Uterus (tissue), 2 donors: Measurements from ENCODE around the gene RNF126.

Source experiments
- POLR2A ChIP-seq, 2 donors: fragments of 450-650 bp; IDR thresholded peaks; one replicate each; pipeline ENCODE4 v1.6.1; 2016; ENCODE audit warnings: antibody characterized with exemption in 2 of 2, mild to moderate bottlenecking in 1 of 2, moderate library complexity in 1 of 2
- TF ChIP-seq, protein P1 (sequence below), 4 experiments: fragments of 200-600 bp in 2 of 4; fragments of 450-650 bp in 2 of 4; sonication (generic) in 2 of 4; IDR thresholded peaks; one replicate each; pipeline ENCODE4 v1.5.1; 2016 to 2019; ENCODE audit warnings: antibody characterized with exemption in 4 of 4, mild to moderate bottlenecking in 2 of 4, moderate library complexity in 1 of 4

DNA sequence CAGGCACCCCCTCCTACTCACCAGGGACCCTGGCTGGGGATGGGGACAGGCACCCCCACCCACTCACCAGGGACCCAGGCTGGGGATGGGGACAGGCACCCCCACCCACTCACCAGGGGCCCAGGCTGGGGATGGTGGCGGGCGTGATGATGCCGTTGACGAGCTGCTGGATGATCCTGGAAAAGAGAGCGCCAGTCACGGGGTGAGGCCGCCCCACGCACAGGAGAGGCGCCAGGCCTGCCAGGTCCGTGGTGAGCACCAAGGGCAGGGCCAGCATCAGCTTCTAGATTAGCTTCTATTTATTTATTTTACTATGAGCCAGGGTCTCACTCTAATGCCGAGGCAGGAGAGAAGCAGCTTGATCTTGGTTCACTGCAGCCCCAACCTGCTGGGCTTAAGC lies 12.9 kb downstream of the RNF126 start:
- TF ChIP-seq, protein P1, sequence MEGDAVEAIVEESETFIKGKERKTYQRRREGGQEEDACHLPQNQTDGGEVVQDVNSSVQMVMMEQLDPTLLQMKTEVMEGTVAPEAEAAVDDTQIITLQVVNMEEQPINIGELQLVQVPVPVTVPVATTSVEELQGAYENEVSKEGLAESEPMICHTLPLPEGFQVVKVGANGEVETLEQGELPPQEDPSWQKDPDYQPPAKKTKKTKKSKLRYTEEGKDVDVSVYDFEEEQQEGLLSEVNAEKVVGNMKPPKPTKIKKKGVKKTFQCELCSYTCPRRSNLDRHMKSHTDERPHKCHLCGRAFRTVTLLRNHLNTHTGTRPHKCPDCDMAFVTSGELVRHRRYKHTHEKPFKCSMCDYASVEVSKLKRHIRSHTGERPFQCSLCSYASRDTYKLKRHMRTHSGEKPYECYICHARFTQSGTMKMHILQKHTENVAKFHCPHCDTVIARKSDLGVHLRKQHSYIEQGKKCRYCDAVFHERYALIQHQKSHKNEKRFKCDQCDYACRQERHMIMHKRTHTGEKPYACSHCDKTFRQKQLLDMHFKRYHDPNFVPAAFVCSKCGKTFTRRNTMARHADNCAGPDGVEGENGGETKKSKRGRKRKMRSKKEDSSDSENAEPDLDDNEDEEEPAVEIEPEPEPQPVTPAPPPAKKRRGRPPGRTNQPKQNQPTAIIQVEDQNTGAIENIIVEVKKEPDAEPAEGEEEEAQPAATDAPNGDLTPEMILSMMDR (IDR thresholded peaks at IDR 0.05), result no peak
- TF ChIP-seq POLR2A (IDR thresholded peaks at IDR 0.05), result no peak
